Esophagus mucosa (tissue), 1 donor: Measurements from ENCODE around the gene YIF1B. TPM values are rescaled to one million over a fixed set of nuclear protein-coding genes. Genes with fewer than 3 reads are reported as not detected.

ENCODE experiments used
- ATAC-seq: fragments of 200-7000 bp; cut with Tn5 transposase; one replicate; pipeline ENCODE4 v1.9.1; 2020
- total RNA-seq: library from RNA; stranded (reverse); gene quantifications from one replicate; pipeline ENCODE4 v1.2.4, GENCODE V29; 2023
- donor health status: DM: yes; HTN: yes; CAD: no.

Gene YIF1B
- total RNA-seq, 1 donor from 2014 or later = 43.1 TPM

- peak; percentile 2 for ATAC-seq
Observed at GRCh38 chr19:38304352-38304865, 11.3 kb downstream of the YIF1B start.

DNA sequence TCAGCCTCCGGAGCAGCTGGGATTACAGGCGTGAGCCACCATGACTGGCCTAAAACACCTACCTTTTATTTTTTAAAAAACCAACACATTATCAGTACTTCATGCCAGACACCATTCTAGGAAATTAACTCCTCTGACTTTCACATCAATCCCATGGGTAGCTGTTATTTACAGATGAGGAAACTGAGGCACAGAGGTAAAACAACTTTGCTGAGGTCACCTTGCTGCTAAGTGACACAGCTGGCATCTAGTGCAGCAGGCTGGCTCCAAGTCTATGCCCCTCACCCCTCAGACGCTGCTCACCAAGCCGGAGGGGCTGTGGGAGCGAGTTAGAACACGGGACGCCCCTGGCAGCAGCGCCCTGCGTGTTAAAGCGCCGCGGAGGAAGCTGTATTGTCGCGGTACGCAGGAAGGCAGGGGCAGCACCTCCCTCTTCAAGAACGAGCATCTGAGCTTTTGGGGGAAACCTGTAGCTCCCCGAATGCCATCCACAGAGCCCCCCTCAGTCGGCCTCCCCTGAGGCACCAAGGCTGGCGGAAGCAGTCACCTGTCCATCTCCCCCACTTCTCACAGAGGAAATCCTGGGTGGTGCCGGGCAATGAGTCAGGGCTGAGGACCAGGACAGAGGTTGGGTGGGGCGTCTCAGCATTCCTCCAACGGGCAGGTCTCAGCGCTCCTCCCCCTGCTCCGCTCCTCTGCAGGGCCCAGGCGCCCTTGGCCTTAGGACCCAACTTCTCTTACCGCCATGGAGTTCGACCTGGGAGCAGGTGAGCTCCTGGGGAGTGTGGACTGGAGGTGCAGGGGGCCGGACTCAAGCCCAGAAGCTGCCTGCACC, 12.0 kb downstream of the YIF1B start, which contains the start of gene C19orf33:
C19orf33 (plus strand) TSS at position 735 of the 835 bp plus-strand sequence; CDS start at position 746, 11 bp downstream.
- peak; percentile 86 for ATAC-seq

- no peak for ATAC-seq
Observed at GRCh38 chr19:38298821-38299680, 16.7 kb downstream of the YIF1B start.

DNA sequence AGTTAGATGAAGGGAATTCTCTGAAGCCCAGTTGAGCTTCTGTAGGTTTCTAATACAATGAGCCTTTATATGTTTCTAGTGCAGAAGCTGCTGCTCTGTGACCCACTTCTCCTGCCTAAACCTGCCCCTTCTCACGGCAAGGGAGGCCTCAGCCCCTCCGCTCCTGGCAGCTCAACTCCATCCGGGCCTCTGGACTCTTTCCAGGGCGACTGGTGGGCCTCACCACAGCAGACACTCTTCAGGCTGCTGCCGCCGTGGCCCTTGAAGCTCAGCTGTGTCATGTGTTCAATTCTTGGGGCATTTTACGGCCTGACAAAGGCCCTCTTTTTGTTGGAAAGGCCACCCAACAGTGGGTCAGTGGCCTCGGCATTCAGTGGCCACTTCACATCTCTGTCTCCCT, 21.7 kb downstream of the YIF1B start:
- no peak for ATAC-seq

DNA sequence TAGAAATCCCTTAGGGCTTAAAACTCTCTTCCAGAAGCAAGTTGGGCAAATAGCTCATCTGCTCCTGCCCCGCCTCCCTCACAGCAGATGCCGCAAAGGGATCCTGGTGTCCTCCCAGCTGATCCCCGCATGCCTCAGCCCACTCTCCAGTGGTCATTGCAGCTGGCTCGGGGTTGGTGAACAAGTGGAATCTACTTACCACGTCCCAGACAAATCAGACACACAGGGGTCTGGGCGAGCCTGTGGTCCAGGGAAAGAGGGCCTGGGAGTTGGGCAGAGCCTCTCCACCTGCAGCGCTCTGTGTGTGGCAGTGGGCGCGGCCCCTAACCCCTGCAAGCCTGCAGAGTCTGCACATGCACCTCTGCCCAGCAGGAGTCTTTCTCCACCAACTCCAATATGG, 22.5 kb downstream of the YIF1B start:
- no peak for ATAC-seq

- no peak for ATAC-seq
Observed at GRCh38 chr19:38291855-38292254, 23.9 kb downstream of the YIF1B start.

GRCh38 chr19:38290631-38291147, 25.1 kb downstream of the YIF1B start:
- ATAC-seq = peak; percentile 91

DNA sequence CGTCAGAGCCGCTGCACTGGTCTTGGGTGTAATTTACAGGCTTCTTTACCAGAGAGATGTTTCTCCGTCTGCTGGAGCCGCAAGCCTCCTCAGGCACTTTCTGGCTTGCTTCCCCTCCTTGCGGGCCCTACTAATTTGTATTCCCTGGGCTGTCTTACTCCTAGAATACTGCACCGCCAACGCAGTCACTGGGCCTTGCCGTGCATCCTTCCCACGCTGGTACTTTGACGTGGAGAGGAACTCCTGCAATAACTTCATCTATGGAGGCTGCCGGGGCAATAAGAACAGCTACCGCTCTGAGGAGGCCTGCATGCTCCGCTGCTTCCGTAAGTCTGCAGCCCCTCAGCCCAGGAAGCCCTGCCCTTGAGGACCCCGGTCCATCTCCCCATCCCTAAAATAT, 25.8 kb downstream of the YIF1B start:
- ATAC-seq = no peak

DNA sequence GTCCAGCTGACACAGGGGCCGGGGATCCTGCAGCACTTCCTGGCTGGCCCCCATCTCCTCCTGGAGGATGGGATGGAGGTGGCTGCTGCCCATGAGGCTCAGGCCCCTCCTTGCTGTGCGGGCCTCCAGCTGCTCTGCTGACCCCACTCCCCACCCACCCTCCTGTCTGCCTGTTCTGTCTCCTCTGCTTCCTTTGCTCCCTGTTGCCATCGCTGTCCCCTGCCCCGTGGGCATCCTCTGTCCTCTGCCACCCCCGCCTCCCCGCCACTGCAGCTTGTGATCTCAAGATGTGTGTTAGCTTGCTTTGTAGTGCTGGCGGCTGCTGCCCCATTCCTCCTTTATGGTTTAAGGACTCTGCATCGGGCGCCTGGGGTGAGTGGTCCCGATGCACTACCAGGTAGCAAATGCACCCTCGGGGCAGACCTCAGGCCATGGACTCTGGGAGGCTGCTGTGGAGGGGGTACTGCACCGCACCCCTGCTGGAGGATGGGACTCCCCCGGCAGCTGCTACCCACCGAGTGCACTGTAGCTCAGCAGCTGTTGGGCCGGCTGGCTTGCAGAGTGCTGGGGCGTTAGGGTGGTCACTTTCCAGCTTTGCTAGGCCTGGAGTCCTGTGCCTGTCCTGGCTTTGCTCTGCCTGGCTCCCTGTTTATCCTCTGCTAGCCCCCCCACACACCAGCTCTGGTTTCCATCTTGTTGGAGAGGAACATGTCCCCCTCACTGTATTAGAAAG, 27.5 kb downstream of the YIF1B start:
- ATAC-seq = no peak

DNA sequence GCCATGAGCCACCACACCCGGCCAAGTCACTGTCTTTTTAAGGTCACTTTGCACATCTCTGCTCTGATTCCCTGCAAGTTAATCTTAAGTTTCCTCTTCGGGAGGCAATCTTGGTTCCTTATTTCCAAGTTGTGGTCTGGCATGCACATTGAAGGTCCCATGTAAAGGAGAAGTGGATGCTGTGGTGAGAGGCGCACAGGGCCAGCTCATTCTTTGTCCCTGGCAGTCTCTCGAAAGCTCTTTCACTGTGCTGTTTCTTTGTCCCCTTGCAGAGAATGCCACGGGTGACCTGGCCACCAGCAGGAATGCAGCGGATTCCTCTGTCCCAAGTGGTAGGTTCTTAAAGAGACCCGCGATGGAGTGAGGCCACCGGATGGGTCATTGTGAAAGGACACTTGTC, 28.1 kb downstream of the YIF1B start:
- no peak for ATAC-seq

DNA sequence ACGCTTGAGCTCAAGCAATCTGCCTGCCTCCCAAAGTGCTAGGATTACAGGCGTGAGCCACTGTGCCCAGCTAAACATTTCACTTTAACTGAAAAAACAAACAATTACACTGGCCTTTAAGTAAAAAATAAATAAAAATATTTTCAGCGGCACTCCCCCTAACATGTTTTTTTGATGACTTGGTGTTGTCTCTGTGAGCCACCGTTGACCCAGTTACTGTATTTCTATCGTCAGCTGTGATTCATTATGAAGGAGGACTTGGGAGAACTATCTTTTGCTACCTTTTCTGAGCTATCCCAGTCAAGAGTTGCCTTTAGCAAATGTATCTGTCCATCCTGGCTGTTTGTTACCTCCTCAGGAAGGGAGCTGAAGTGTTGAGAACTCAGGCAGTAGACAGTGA, 30.2 kb downstream of the YIF1B start:
- ATAC-seq = no peak

GRCh38 chr19:38284422-38284821, 31.3 kb downstream of the YIF1B start:
- ATAC-seq = no peak

GRCh38 chr19:38283271-38283670, 32.5 kb downstream of the YIF1B start:
- ATAC-seq = no peak

- no peak for ATAC-seq
Observed at GRCh38 chr19:38281811-38282566, 33.8 kb downstream of the YIF1B start.

GRCh38 chr19:38280030-38280921, 35.5 kb downstream of the YIF1B start:
- ATAC-seq = peak; percentile 74

GRCh38 chr19:38278751-38279150, 37.0 kb downstream of the YIF1B start:
- ATAC-seq = no peak

DNA sequence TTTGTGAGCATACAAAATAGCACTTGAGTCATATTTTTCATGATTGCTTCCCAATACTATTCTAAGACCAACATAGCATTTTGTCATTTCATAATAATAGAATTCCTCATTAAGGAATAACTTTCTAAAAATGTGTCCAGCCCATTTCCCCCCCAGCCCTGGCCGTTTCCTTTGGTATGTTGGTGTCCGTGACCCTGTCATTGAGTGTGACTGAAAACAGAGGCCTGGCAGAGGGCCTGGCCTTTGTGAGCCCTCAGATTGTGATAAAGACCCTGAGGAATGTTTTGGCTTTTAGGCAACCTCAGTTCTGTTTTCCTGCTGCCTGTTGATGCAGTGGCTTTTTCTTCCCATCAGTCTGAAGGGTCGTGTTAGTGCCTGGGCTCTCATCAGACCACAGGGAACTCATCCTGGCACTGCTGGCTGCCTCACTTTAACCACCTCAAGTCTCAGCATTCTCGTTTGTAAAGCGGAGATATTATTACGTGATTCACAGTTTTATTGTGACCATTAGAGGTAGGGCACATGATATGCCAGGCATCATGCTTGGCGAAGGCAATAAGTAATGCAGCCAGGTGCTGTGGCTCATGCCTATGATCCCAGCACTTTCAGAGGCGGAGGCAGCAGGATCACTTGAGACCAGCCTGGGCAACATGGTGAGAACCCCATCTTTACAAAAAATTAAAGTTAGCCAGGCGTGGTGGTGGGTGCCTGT, 37.6 kb downstream of the YIF1B start:
- no peak for ATAC-seq

DNA sequence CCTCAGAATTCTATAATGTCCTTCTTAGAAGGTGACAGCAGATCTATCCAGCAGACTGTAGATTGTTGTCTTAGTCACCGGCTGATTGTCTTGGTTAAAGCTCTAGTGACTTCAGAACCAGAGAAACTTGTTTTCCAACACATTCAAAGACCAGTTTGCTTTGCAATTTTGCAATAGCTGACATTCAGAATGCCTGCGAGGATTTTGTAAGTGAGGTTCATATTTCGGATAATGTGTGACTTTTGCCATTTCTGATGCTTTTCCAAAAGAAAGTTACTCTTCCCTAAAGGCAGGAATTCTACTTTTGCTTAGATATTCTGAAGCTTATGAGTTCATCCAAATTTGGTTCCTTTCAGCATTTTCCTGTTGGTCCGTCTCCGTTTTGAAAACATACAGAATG, 38.2 kb downstream of the YIF1B start:
- ATAC-seq = peak; percentile 74

GRCh38 chr19:38276942-38277517, 38.7 kb downstream of the YIF1B start:
- no peak for ATAC-seq
